Neural cell (in vitro differentiated cells): ENCODE results near the gene RAB9A. TPM values are rescaled to one million over a fixed set of nuclear protein-coding genes. Genes with fewer than 3 reads are reported as not detected.

Experiments
- H2AFZ ChIP-seq: fragments of 200-600, 300-800 bp; sonication (generic), shearing (Covaris generic); 2 replicates; pipeline ENCODE4 v1.6.0; 2014; ENCODE audit warnings: low read depth, mild to moderate bottlenecking, antibody characterized with exemption, low read length, moderate library complexity
- H3F3A ChIP-seq: fragments of 200-600 bp; shearing (Covaris generic); 2 replicates; pipeline ENCODE4 v1.6.1; 2016; ENCODE audit warnings: mild to moderate bottlenecking, moderate library complexity, mixed read lengths, antibody characterized with exemption, low read length; ENCODE audit not compliant: insufficient read depth, poor library complexity, severe bottlenecking
- H3K27ac ChIP-seq: fragments of 200-600, 300-800 bp; sonication (generic), shearing (Covaris generic); 2 replicates; pipeline ENCODE4 v1.5.1; 2014; ENCODE audit warnings: mild to moderate bottlenecking, low read length, moderate library complexity
- H3K27me3 ChIP-seq: fragments of 300-800, 200-600 bp; sonication (generic), shearing (Covaris generic); 2 replicates; pipeline ENCODE4 v1.6.0; 2014; ENCODE audit warnings: mild to moderate bottlenecking, low read depth, low read length, moderate library complexity; ENCODE audit not compliant: insufficient read depth
- H3K36me3 ChIP-seq: fragments of 300-800, 200-600 bp; sonication (generic), shearing (Covaris generic); 2 replicates; pipeline ENCODE4 v1.5.1; 2014; ENCODE audit warnings: mild to moderate bottlenecking, antibody characterized with exemption, low read length, moderate library complexity; ENCODE audit not compliant: insufficient read depth
- H3K4me2 ChIP-seq: fragments of 300-800, 200-600 bp; sonication (generic), shearing (Covaris generic); 2 replicates; pipeline ENCODE4 v1.6.0; 2014; ENCODE audit warnings: mild to moderate bottlenecking, low read length
- H3K4me3 ChIP-seq: fragments of 300-800, 200-600 bp; sonication (generic), shearing (Covaris generic); 2 replicates; pipeline ENCODE4 v1.5.1; 2014; ENCODE audit warnings: mild to moderate bottlenecking, low read length, moderate library complexity
- H3K79me2 ChIP-seq: fragments of 200-600 bp; shearing (Covaris generic); replicated peaks from 2 replicates; pipeline ENCODE4 v1.6.0; 2014; ENCODE audit warnings: mild to moderate bottlenecking, low read length, moderate library complexity; ENCODE audit not compliant: insufficient read depth
- H3K9ac ChIP-seq: fragments of 300-800, 200-600 bp; sonication (generic), shearing (Covaris generic); 2 replicates; pipeline ENCODE4 v1.6.1; 2016; ENCODE audit warnings: mild to moderate bottlenecking, low read length, mixed read lengths
- H3K9me2 ChIP-seq: fragments of 200-600 bp; shearing (Covaris generic); 2 replicates; pipeline ENCODE4 v1.6.1; 2016; ENCODE audit warnings: mild to moderate bottlenecking, low read length, mixed read lengths; ENCODE audit not compliant: insufficient read depth
- H3K9me3 ChIP-seq: fragments of 200-600, 300-800 bp; sonication (generic), shearing (Covaris generic); 2 replicates; pipeline ENCODE4 v1.6.1; 2016; ENCODE audit warnings: mild to moderate bottlenecking, mixed run types, low read length, moderate library complexity, mixed read lengths
- H4K20me1 ChIP-seq: fragments of 200-600 bp; shearing (Covaris generic); 2 replicates; pipeline ENCODE4 v1.6.1; 2016; ENCODE audit warnings: mild to moderate bottlenecking, mixed run types; ENCODE audit not compliant: insufficient read depth
- EP300 ChIP-seq: fragments of 450-650 bp; conservative IDR thresholded peaks from 2 replicates; pipeline ENCODE4 v1.6.1; 2014; ENCODE audit warnings: antibody characterized with exemption, mild to moderate bottlenecking, moderate library complexity; ENCODE audit not compliant: poor library complexity, severe bottlenecking
- EZH2 ChIP-seq: fragments of 200-600, 300-800 bp; shearing (Covaris generic), sonication (generic); IDR thresholded peaks from 2 replicates; pipeline ENCODE4 v1.6.1; 2014; ENCODE audit warnings: antibody characterized with exemption, low read length, borderline replicate concordance, mild to moderate bottlenecking; ENCODE audit not compliant: insufficient read depth, poor library complexity, severe bottlenecking
- MXI1 ChIP-seq: fragments of 450-650 bp; conservative IDR thresholded peaks from 2 replicates; pipeline ENCODE4 v1.6.1; 2014; ENCODE audit warnings: antibody characterized with exemption, mild to moderate bottlenecking; ENCODE audit not compliant: poor library complexity, severe bottlenecking
- POLR2AphosphoS5 ChIP-seq: IDR thresholded peaks from 2 replicates; pipeline ENCODE4 v1.6.1; 2012
- RAD21 ChIP-seq: fragments of 450-650 bp; conservative IDR thresholded peaks from 2 replicates; pipeline ENCODE4 v1.6.1; 2014; ENCODE audit warnings: antibody characterized with exemption, mild to moderate bottlenecking, moderate library complexity
- REST ChIP-seq: IDR thresholded peaks from 2 replicates; pipeline ENCODE4 v1.6.1; 2012; ENCODE audit warnings: borderline replicate concordance
- SMC3 ChIP-seq: fragments of 450-650 bp; conservative IDR thresholded peaks from 2 replicates; pipeline ENCODE4 v1.6.1; 2014; ENCODE audit warnings: antibody characterized with exemption, mild to moderate bottlenecking, moderate library complexity; ENCODE audit not compliant: poor library complexity
- TAF1 ChIP-seq: IDR thresholded peaks from 2 replicates; pipeline ENCODE4 v1.6.1; 2012; ENCODE audit warnings: low read depth
- polyA plus RNA-seq: library from polyadenylated mRNA; depleted of rRNA; stranded (reverse); fragments of >200 nt; gene quantifications from 2 replicates; pipeline ENCODE4 v1.2.3, GENCODE V29; 2014
- TF ChIP-seq, protein P1 (sequence below): fragments of 450-650 bp; IDR thresholded peaks from 2 replicates; pipeline ENCODE4 v1.5.1; 2014; ENCODE audit warnings: antibody characterized with exemption, mild to moderate bottlenecking, moderate library complexity; ENCODE audit not compliant: poor library complexity, severe bottlenecking

The RAB9A gene
- polyA plus RNA-seq, 1 donor from 2014 or later, result 26.9 TPM

DNA sequence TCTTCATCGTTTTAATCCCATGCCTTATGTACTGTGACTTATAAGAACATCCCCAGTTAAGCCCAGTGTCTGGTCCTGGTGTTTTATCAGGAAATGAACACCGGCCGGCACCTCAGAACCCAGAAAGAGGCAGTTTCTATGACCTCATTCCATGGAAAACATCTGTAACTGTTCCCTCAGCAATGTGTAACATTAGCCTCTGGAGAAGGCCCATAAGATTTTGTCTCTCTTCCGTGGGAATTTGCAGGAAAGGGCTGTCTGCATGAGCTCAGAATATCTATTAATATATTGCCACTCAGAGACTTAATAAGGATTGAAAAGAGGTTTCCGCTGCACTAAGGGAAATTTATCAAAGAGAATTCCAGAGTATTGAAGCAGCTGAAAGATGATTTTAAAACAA is 39.1 kb upstream of the RAB9A start:
- Histone ChIP-seq H3F3A (no peaks in the 10 kb centered on the region), H3K4me2 (no peak overlapping the region), H3K9me2 (no peaks in the 10 kb centered on the region), H2AFZ (no peak overlapping the region), H4K20me1 (no peaks in the 10 kb centered on the region), H3K27ac (no peak overlapping the region), H3K9me3 (no peaks in the 10 kb centered on the region), H3K9ac (no peak overlapping the region), H3K79me2 (no peaks in the 10 kb centered on the region), H3K36me3 (no peaks in the 10 kb centered on the region), H3K4me3 (no peak overlapping the region), H3K27me3 (no peaks in the 10 kb centered on the region)
- no peak for TF ChIP-seq MXI1
- TF ChIP-seq SMC3, result no peak
- no peak for TF ChIP-seq POLR2AphosphoS5
- TF ChIP-seq TAF1, result no peak
- TF ChIP-seq, protein P1, sequence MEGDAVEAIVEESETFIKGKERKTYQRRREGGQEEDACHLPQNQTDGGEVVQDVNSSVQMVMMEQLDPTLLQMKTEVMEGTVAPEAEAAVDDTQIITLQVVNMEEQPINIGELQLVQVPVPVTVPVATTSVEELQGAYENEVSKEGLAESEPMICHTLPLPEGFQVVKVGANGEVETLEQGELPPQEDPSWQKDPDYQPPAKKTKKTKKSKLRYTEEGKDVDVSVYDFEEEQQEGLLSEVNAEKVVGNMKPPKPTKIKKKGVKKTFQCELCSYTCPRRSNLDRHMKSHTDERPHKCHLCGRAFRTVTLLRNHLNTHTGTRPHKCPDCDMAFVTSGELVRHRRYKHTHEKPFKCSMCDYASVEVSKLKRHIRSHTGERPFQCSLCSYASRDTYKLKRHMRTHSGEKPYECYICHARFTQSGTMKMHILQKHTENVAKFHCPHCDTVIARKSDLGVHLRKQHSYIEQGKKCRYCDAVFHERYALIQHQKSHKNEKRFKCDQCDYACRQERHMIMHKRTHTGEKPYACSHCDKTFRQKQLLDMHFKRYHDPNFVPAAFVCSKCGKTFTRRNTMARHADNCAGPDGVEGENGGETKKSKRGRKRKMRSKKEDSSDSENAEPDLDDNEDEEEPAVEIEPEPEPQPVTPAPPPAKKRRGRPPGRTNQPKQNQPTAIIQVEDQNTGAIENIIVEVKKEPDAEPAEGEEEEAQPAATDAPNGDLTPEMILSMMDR, result no peak
- TF ChIP-seq RAD21, result no peak
- no peak for TF ChIP-seq REST

GRCh38 chrX:13650318-13650717 is 38.6 kb upstream of the RAB9A start:
- Histone ChIP-seq H3K9me3 (no peaks in the 10 kb centered on the region), H3K36me3 (no peaks in the 10 kb centered on the region), H4K20me1 (no peaks in the 10 kb centered on the region), H3F3A (no peaks in the 10 kb centered on the region), H3K9me2 (no peaks in the 10 kb centered on the region), H3K27me3 (no peaks in the 10 kb centered on the region), H3K27ac (no peak overlapping the region), H3K9ac (no peak overlapping the region), H2AFZ (no peak overlapping the region), H3K79me2 (no peaks in the 10 kb centered on the region), H3K4me3 (no peak overlapping the region), H3K4me2 (no peak overlapping the region)
- TF ChIP-seq POLR2AphosphoS5 (no peak), RAD21 (no peak), MXI1 (no peak), EZH2 (no peak), SMC3 (no peak), REST (no peak), TAF1 (no peak), EP300 (no peak)
- TF ChIP-seq, protein P1, result no peak
